Epithelial cell of proximal tubule (primary cell): Measurements from ENCODE around the gene MUC15. TPM values are rescaled to one million over a fixed set of nuclear protein-coding genes. Genes with fewer than 3 reads are reported as not detected.

Experiments
- DNase-seq: peaks from one replicate; pipeline ENCODE4 v3.0.0-alpha.2; 2011; ENCODE audit warnings: low read depth
- H3K4me3 ChIP-seq: 2 replicates; pipeline ENCODE4 v1.5.1; 2011; ENCODE audit warnings: low read depth, mild to moderate bottlenecking, low read length
- total RNA-seq: library from RNA; depleted of rRNA; stranded (reverse); fragments of >200 nt; gene quantifications from 2 replicates; pipeline ENCODE4 v1.2.3, GENCODE V29; 2015
- TF ChIP-seq, protein P1 (sequence below): conservative IDR thresholded peaks from 2 replicates; pipeline ENCODE4 v1.5.1; 2012; ENCODE audit warnings: low read depth, mild to moderate bottlenecking, low read length

Gene MUC15, protein sequence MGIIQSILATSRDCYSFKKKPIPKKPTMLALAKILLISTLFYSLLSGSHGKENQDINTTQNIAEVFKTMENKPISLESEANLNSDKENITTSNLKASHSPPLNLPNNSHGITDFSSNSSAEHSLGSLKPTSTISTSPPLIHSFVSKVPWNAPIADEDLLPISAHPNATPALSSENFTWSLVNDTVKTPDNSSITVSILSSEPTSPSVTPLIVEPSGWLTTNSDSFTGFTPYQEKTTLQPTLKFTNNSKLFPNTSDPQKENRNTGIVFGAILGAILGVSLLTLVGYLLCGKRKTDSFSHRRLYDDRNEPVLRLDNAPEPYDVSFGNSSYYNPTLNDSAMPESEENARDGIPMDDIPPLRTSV
- not detected in 2 replicates for total RNA-seq

DNA sequence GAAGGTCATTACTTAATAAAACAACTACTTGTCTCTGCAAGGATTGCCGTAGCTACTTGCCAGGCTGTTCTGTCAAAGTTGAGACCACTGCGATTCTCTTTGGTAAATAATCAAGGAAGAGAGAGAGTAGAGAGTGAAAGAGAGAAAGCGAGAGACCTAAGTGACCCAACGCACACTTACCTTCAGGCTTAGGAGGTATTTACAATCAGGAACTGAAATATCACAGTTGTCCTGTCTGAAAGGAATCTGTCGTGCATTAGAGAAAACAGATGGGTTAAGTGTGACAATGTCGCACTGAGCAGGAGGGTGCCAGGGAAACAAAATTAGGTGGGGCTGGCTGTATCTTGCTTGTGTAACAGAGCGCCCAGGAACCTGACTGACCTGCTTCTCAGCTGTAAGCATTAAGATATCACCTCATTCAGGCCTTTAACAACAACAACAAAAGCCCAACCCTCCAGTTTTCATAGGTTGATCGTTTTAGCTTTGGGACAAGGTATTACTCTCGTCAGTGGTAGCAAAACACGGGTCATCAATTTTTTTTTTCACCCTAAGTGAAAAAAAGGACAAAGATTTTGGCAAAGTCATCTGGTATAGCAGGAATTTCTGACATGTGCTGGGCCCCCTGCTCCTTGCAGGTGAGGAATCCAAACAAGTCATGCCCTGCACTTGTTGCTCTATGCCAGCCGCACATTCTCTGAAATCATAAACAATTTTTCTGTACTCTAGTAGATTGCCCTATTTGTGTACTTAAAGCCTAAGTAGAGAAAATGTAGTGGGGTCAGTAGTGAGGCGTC, at the start of gene MUC15:
Gene MUC15 (minus strand): TSS at position 403 of the 794 bp plus-strand sequence. CDS start 5,169 bp downstream, outside the sequence.
- H3K4me3 ChIP-seq = peak within 1 kb of the TSS; percentile 9
- TF ChIP-seq, protein P1, sequence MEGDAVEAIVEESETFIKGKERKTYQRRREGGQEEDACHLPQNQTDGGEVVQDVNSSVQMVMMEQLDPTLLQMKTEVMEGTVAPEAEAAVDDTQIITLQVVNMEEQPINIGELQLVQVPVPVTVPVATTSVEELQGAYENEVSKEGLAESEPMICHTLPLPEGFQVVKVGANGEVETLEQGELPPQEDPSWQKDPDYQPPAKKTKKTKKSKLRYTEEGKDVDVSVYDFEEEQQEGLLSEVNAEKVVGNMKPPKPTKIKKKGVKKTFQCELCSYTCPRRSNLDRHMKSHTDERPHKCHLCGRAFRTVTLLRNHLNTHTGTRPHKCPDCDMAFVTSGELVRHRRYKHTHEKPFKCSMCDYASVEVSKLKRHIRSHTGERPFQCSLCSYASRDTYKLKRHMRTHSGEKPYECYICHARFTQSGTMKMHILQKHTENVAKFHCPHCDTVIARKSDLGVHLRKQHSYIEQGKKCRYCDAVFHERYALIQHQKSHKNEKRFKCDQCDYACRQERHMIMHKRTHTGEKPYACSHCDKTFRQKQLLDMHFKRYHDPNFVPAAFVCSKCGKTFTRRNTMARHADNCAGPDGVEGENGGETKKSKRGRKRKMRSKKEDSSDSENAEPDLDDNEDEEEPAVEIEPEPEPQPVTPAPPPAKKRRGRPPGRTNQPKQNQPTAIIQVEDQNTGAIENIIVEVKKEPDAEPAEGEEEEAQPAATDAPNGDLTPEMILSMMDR = no peak

DNA sequence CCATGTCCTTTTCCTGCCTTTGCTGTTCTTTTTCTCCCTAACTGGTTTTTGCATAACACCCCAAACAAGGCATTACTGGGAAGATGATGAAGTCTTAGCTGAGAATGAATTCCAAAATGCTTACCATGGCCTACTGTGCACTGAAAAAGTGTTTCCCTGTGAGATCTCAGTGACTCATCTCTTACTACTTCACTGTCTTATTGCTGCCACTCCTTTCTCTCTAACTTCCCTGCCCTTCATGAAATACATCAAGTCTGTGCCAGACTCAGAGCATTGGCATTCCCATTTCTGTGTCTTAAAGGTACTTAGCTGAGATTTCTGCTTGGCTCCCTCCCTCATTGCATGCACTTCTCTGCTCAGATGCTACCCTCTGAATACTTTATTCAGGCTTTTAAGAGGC, 49.1 kb upstream of the MUC15 start:
- peak; percentile 63 for DNase-seq
- TF ChIP-seq, protein P1 = no peak
- no peak overlapping the region for H3K4me3 ChIP-seq

More for the DNA sequence above, at the start of gene MUC15:
- DNase-seq = no peak

DNA sequence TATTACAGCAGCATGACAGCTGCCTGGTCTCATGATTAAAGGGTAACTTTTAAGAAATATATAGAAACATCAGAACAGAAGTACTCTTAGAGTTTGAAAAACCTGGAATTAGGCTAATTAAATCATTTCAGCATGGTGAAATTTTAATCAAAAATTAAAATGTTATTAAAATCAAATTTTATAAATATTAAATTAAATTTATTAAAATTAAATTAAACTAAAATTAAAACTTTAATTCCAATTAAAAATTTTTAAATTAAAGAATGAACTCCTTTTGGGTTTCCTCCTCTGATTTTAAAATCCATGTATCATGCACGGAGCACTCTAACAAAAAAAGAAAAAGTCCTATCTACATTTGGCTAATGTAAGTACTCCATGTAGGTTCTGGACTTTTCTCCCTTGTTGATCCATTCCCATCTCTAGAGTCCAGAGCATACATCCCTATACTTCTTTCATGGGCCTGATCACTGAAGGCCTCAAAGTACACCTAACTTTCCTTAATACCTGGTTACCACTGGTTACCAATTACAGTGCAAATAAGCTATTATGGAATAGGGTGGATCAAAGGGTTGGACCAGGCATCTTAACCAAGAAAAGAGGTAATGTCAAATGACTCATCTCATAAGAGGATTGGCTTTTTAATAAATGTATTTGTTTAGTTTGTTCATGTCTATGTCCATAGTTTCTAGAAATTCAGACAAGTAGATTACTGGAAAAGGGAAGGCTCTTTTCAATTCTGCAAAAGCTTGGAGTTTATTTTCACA, 48.4 kb upstream of the MUC15 start:
- TF ChIP-seq, protein P1 = no peak
- no peak overlapping the region for H3K4me3 ChIP-seq
- no peak for DNase-seq

DNA sequence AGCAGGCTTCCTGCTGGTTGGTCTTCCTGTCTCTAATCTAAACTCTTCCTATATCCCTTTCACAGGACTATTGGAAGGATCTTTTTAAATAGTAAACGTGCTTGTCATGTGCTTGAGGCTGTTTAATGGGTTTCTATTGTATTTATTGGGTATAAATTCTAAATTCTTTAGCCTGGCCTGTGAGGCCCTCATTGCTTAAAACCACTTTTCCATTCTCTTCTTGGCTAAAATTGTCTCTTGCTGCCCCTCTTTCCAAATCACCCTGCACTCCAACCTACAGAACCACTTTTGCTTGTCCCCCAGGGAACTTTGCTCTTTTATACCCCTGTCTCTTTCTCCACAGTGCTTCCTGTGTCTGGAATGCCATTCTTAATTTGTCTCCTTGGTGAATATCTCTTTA, 46.4 kb upstream of the MUC15 start:
- no peak overlapping the region for H3K4me3 ChIP-seq
- TF ChIP-seq, protein P1 = no peak
- DNase-seq = no peak

DNA sequence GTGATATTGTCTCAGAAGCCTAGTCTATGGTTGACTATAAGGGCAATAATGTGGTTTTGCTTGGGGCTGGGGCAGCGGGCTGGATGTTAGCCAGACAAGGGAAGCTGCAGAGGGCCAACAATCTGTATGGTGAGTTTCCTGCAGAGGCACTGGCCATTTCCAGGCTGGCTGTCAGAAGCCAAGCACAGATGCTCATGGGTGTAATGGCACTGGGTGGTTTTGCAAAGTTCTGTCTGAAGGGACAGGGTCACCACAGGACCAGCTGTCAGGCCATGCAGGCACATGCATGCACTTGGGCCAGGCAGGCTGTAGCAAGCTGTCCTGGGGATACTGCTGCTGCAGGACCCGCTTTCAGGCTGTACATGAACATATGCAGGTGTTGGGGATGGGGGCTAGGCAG, 41.7 kb upstream of the MUC15 start:
- TF ChIP-seq, protein P1 = no peak
- no peak overlapping the region for H3K4me3 ChIP-seq
- no peak for DNase-seq

DNA sequence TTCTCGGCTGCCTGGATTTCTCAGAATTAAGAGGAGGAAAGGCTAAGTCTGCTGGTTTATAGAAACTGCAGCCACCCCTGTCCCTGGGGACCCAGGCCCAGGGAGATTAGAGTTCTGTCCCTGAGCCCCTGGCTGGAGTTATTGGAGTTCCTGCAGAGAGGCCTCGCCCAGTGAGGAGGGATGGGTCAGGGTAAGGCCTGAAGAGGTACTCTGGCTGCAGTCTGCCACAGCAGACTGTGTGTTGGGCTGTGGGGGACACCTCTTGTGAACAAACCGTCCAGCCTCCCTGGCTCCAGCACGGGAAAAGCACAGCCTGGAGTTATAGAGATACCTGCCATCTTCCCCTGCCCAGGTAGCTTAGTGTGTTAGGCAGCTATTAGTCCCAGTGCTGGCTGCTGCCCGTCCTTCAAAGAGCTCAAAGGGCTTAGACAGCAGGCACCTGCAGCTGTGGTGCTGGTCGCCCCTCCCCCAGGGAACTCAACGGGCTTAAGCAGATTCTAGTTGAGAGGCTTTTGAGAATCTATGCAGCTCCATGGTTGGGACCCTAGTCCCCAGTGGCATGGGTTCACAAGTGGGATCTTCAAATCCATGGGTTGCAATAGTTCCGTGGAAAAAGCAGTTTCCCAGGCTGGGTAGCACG, 36.6 kb upstream of the MUC15 start:
- DNase-seq = no peak
- H3K4me3 ChIP-seq = no peak overlapping the region
- TF ChIP-seq, protein P1 = no peak
